ENCODE measurements around the gene WDHD1. TPM values are rescaled to one million over a fixed set of nuclear protein-coding genes. Genes with fewer than 3 reads are reported as not detected.

WDHD1 gene
- polyA plus RNA-seq, 1 experiment = 6.7 TPM

DNA sequence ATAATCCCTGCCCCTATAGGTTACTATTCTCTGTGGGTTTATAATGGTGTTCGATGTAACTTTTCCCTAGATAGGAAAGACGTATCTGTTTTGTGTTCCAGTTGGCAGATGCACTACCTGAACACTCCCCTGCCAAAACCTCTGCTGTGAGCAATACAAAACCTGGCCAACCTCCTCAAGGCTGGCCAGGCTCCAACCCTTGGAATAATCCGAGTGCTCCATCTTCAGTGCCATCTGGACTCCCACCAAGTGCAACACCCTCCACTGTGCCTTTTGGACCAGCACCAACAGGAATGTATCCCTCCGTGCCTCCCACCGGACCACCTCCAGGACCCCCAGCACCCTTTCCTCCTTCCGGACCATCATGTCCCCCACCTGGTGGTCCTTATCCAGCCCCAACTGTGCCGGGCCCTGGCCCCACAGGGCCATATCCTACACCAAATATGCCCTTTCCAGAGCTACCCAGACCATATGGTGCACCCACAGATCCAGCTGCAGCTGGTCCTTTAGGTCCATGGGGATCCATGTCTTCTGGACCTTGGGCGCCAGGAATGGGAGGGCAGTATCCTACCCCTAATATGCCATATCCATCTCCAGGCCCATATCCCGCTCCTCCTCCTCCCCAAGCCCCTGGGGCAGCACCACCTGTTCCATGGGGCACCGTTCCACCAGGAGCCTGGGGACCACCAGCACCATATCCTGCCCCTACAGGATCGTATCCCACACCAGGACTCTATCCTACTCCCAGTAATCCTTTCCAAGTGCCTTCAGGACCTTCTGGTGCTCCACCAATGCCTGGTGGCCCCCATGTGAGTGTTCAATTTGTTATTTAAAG lies 35.8 kb upstream of the WDHD1 start:
- ChIA-PET POLR2A (no interaction called here), CTCF (interaction anchor here (3.1 to 4.0 kb wide), 2 partner anchors 11 kb away, joined by 19 to 24 read pairs; partner anchors contain the start of gene MAPK1IP1L)
- Histone ChIP-seq H3K9me3 (ENCODE audit: control insufficient read depth, insufficient read depth, low read length) (peaks cover 2% of the 10 kb centered on the region; the same call in 1 of the 2 replicates), H3K27ac (ENCODE audit: low read depth, low read length) (no peak overlapping the region), H3K4me3 (ENCODE audit: low read depth, low read length) (no peak overlapping the region), H3K27me3 (ENCODE audit: control insufficient read depth, insufficient read depth, low read length) (no peaks in the 10 kb centered on the region)
- DNase-seq (ENCODE audit: low read depth, low spot score) = no peak
- TF ChIP-seq CTCF (IDR thresholded peaks at IDR 0.05; ENCODE audit: low read depth, low read length) = no peak

GRCh38 chr14:55059333-55059732 lies 32.4 kb upstream of the WDHD1 start:
- CTCF ChIA-PET = interaction anchor here (0.5 to 4.0 kb wide), 5 partner anchors 8 to 621 kb away, joined by 3 to 24 read pairs (median 8); partner anchors contain the start of gene MAPK1IP1L
- H3K9me3 ChIP-seq (ENCODE audit: control insufficient read depth, insufficient read depth, low read length) = peaks cover 6% of the 10 kb centered on the region; the same call in 1 of the 2 replicates
- POLR2A ChIA-PET = interaction anchor here (0.8 to 1.3 kb wide), 3 partner anchors 8 to 17 kb away, joined by 3 to 8 read pairs (median 4); partner anchors contain the start of gene MAPK1IP1L
- no peak overlapping the region for H3K4me3 ChIP-seq (ENCODE audit: low read depth, low read length)
- no peaks in the 10 kb centered on the region for H3K27me3 ChIP-seq (ENCODE audit: control insufficient read depth, insufficient read depth, low read length)
- DNase-seq (ENCODE audit: low read depth, low spot score) = no peak
- no peak for TF ChIP-seq CTCF (IDR thresholded peaks at IDR 0.05; ENCODE audit: low read depth, low read length)
- H3K27ac ChIP-seq (ENCODE audit: low read depth, low read length) = no peak overlapping the region

GRCh38 chr14:55057919-55058318 lies 31.0 kb upstream of the WDHD1 start:
- no peak for TF ChIP-seq CTCF (IDR thresholded peaks at IDR 0.05; ENCODE audit: low read depth, low read length)
- no peak overlapping the region for H3K27ac ChIP-seq (ENCODE audit: low read depth, low read length)
- ChIA-PET CTCF (interaction anchor here (0.6 kb wide), 1 partner anchor 134 kb away, joined by 3 read pairs; no protein-coding TSS in a partner anchor), POLR2A (no interaction called here)
- no peak overlapping the region for H3K4me3 ChIP-seq (ENCODE audit: low read depth, low read length)
- peaks cover 6% of the 10 kb centered on the region; the same call in 1 of the 2 replicates for H3K9me3 ChIP-seq (ENCODE audit: control insufficient read depth, insufficient read depth, low read length)
- DNase-seq (ENCODE audit: low read depth, low spot score) = no peak
- H3K27me3 ChIP-seq (ENCODE audit: control insufficient read depth, insufficient read depth, low read length) = no peaks in the 10 kb centered on the region

DNA sequence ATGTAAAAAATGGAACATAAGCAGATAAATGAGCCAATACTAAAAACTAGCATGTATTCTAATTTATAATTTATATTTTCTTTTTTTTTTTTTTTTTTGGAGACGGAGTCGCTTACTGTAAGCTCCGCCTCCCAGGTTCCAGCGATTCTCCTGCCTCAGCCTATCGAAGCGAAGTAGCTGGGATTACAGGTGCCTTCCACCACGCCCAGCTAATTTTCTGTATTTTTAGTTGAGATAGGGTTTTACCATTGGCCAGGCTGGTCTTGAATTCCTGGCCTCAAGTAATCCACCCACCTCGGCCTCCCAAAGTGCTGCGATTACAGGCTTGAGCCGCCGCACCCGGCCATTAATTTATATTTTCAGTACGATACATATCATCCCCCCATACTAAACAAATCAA lies 27.2 kb upstream of the WDHD1 start:
- no peak for TF ChIP-seq CTCF (IDR thresholded peaks at IDR 0.05; ENCODE audit: low read depth, low read length)
- CTCF ChIA-PET = interaction anchor here (1.0 kb wide), 1 partner anchor 36 kb away, joined by 4 read pairs; no protein-coding TSS in a partner anchor
- POLR2A ChIA-PET = interaction anchor here (0.6 kb wide), 2 partner anchors 133 to 142 kb away, joined by 6 to 8 read pairs; no protein-coding TSS in a partner anchor
- Histone ChIP-seq H3K27ac (ENCODE audit: low read depth, low read length) (no peak overlapping the region), H3K4me3 (ENCODE audit: low read depth, low read length) (no peak overlapping the region), H3K27me3 (ENCODE audit: control insufficient read depth, insufficient read depth, low read length) (no peaks in the 10 kb centered on the region), H3K9me3 (ENCODE audit: control insufficient read depth, insufficient read depth, low read length) (peaks cover 6% of the 10 kb centered on the region; the same call in 1 of the 2 replicates)
- DNase-seq (ENCODE audit: low read depth, low spot score) = no peak

GRCh38 chr14:55053500-55053899 lies 26.6 kb upstream of the WDHD1 start:
- TF ChIP-seq CTCF (IDR thresholded peaks at IDR 0.05; ENCODE audit: low read depth, low read length) = no peak
- ChIA-PET POLR2A (interaction anchor here (0.6 kb wide), 1 partner anchor 134 kb away, joined by 8 read pairs; no protein-coding TSS in a partner anchor), CTCF (interaction anchor here (2.9 kb wide), 1 partner anchor 18 kb away, joined by 30 read pairs; no protein-coding TSS in a partner anchor)
- H3K9me3 ChIP-seq (ENCODE audit: control insufficient read depth, insufficient read depth, low read length) = peaks cover 6% of the 10 kb centered on the region; the same call in 1 of the 2 replicates
- peak overlapping the region; percentile 99; the same call in 1 of the 2 replicates for H3K4me3 ChIP-seq (ENCODE audit: low read depth, low read length)
- H3K27me3 ChIP-seq (ENCODE audit: control insufficient read depth, insufficient read depth, low read length) = no peaks in the 10 kb centered on the region
- H3K27ac ChIP-seq (ENCODE audit: low read depth, low read length) = no peak overlapping the region
- no peak for DNase-seq (ENCODE audit: low read depth, low spot score)
